HCT116 (cell line): Measurements from ENCODE around the gene DIO1. TPM values are rescaled to one million over a fixed set of nuclear protein-coding genes. Genes with fewer than 3 reads are reported as not detected.

Experiments
- ATAC-seq: fragments of 200-7000 bp; cut with Tn5 transposase; 2 replicates; pipeline ENCODE4 v1.9.1; 2020; ENCODE audit warnings: mild to moderate bottlenecking, moderate library complexity
- BruUV-seq: library from RNA; stranded (reverse); fragments of 400-500 nt; replicated peaks from 2 replicates; lab custom pipeline; 2021; lab: Mats Ljungman, UMichigan
- CTCF ChIA-PET: fragments of 300-600 bp; sonication (Branson Sonifier 250); formaldehyde crosslinking; loops from one replicate; lab custom pipeline; 2021; ENCODE audit warnings: antibody characterized with exemption; lab: Charles Lee
- POLR2A ChIA-PET: fragments of 300-600, 350-600 bp; sonication (Branson Sonifier 250); formaldehyde crosslinking; loops from one replicate; lab custom pipeline; 2021; ENCODE audit warnings: antibody characterized with exemption; lab: Charles Lee
- RAD21 ChIA-PET, 2 experiments: fragments of 300-600 bp; sonication (Branson Sonifier 250); formaldehyde crosslinking; loops; one replicate each; lab custom pipeline; 2023; ENCODE audit warnings: low total read pairs in 2 of 2; ENCODE audit not compliant: uncharacterized antibody in 2 of 2, unreplicated experiment in 2 of 2, low non-redundant PET in 1 of 2; lab: Charles Lee
- DNase-seq: peaks from one replicate; pipeline ENCODE4 v3.0.0-alpha.2; 2010; ENCODE audit warnings: low read depth, low spot score
- H2AFZ ChIP-seq: fragments of 200-600 bp; shearing (Covaris generic), sonication (generic); 2 replicates; pipeline ENCODE4 v1.6.1; 2017; ENCODE audit warnings: low read depth, mixed run types, mixed read lengths, antibody characterized with exemption, low read length; ENCODE audit not compliant: poor library complexity, severe bottlenecking
- H3K27ac ChIP-seq: 2 replicates; pipeline ENCODE4 v1.5.1; 2012; ENCODE audit warnings: low read depth, low read length
- H3K27me3 ChIP-seq: fragments of 200-600 bp; sonication (generic); 2 replicates; pipeline ENCODE4 v1.6.1; 2016; ENCODE audit warnings: mixed run types, low read length, mixed read lengths; ENCODE audit not compliant: insufficient read depth
- H3K36me3 ChIP-seq, 2 experiments: fragments of 200-500 bp in 1 of 2; fragments of 200-600 bp in 1 of 2; sonication (Bioruptor generic) in 1 of 2; sonication (generic) in 1 of 2; 2 replicates each; pipeline versions ENCODE4 v1.5.1 to v1.6.1; 2014 to 2016; ENCODE audit warnings: low read length in 2 of 2, inconsistent platforms in 1 of 2, mixed read lengths in 1 of 2, mixed run types in 1 of 2; ENCODE audit not compliant: insufficient read depth in 2 of 2, control insufficient read depth in 1 of 2
- H3K4me1 ChIP-seq, 2 experiments: fragments of 200-600 bp in 1 of 2; sonication (generic) in 1 of 2; 2 replicates each; pipeline versions ENCODE4 v1.5.1 to v1.6.1; 2012 to 2017; ENCODE audit warnings: low read length in 2 of 2, inconsistent platforms in 1 of 2, mild to moderate bottlenecking in 1 of 2, mixed read lengths in 1 of 2, mixed run types in 1 of 2, moderate library complexity in 1 of 2; ENCODE audit not compliant: insufficient read depth in 2 of 2, control insufficient read depth in 1 of 2
- H3K4me2 ChIP-seq: fragments of 200-600 bp; sonication (generic); 2 replicates; pipeline ENCODE4 v1.6.1; 2017; ENCODE audit warnings: mixed run types, low read length, mixed read lengths
- H3K4me3 ChIP-seq, 2 experiments: fragments of 200-600 bp in 1 of 2; sonication (generic) in 1 of 2; replicated peaks in 1 of 2; 2 replicates each; pipeline ENCODE4 v1.5.1; 2011 to 2016; ENCODE audit warnings: low read length in 2 of 2, control low read depth in 1 of 2, low read depth in 1 of 2, mild to moderate bottlenecking in 1 of 2, mixed read lengths in 1 of 2, mixed run types in 1 of 2
- H3K79me2 ChIP-seq: fragments of 200-600 bp; sonication (generic); 2 replicates; pipeline ENCODE4 v1.6.1; 2017; ENCODE audit warnings: mild to moderate bottlenecking, mixed run types, low read length, moderate library complexity, mixed read lengths; ENCODE audit not compliant: insufficient read depth
- H3K9ac ChIP-seq: fragments of 200-600 bp; sonication (generic); 2 replicates; pipeline ENCODE4 v1.6.1; 2016; ENCODE audit warnings: low read length, mixed read lengths
- H3K9me2 ChIP-seq: fragments of 200-600 bp; sonication (generic), shearing (Covaris generic); 2 replicates; pipeline ENCODE4 v1.6.1; 2017; ENCODE audit warnings: mixed run types, mild to moderate bottlenecking, moderate library complexity; ENCODE audit not compliant: insufficient read depth
- H3K9me3 ChIP-seq, 2 experiments: fragments of 200-500 bp in 1 of 2; fragments of 200-600 bp in 1 of 2; sonication (Bioruptor generic) in 1 of 2; sonication (generic) in 1 of 2; 2 replicates each; pipeline ENCODE4 v1.6.1; 2014 to 2017; ENCODE audit warnings: low read length in 2 of 2, mixed read lengths in 2 of 2, inconsistent platforms in 1 of 2, low read depth in 1 of 2, mild to moderate bottlenecking in 1 of 2, mixed run types in 1 of 2, moderate library complexity in 1 of 2; ENCODE audit not compliant: control insufficient read depth in 1 of 2, insufficient read depth in 1 of 2
- H4K20me1 ChIP-seq: fragments of 200-600 bp; sonication (generic), shearing (Covaris generic); 2 replicates; pipeline ENCODE4 v1.6.1; 2017; ENCODE audit warnings: mixed run types, mild to moderate bottlenecking, moderate library complexity; ENCODE audit not compliant: insufficient read depth
- ATF3 ChIP-seq: IDR thresholded peaks from 2 replicates; pipeline ENCODE4 v1.6.1; 2012
- CBX3 ChIP-seq: IDR thresholded peaks from 2 replicates; pipeline ENCODE4 v1.6.1; 2012; ENCODE audit warnings: low read depth
- CTCF ChIP-seq, 3 experiments: fragments of 200-600 bp in 1 of 3; sonication (generic) in 1 of 3; IDR thresholded peaks in 2 of 3; conservative IDR thresholded peaks in 1 of 3; 2 replicates each; pipeline ENCODE4 v1.5.1; 2012 to 2017; ENCODE audit warnings: low read depth in 2 of 3, low read length in 2 of 3, antibody characterized with exemption in 1 of 3, borderline replicate concordance in 1 of 3, control low read depth in 1 of 3, mild to moderate bottlenecking in 1 of 3, mixed read lengths in 1 of 3, mixed run types in 1 of 3, moderate library complexity in 1 of 3; ENCODE audit not compliant: insufficient read depth in 1 of 3
- ELF1 ChIP-seq: IDR thresholded peaks from 2 replicates; pipeline ENCODE4 v1.6.1; 2012; ENCODE audit warnings: low read depth, borderline replicate concordance
- EZH2 ChIP-seq: fragments of 200-600 bp; sonication (generic); IDR thresholded peaks from 2 replicates; pipeline ENCODE4 v1.6.1; 2017; ENCODE audit warnings: antibody characterized with exemption, mixed run types
- FOSL1 ChIP-seq: IDR thresholded peaks from 2 replicates; pipeline ENCODE4 v1.6.1; 2012; ENCODE audit warnings: low read depth
- JUND ChIP-seq: IDR thresholded peaks from 2 replicates; pipeline ENCODE4 v1.6.1; 2012
- POLR2A ChIP-seq: IDR thresholded peaks from 2 replicates; pipeline ENCODE4 v1.7.0; 2011; ENCODE audit warnings: borderline replicate concordance; ENCODE audit not compliant: insufficient read depth, insufficient read length; ENCODE audit errors: extremely low read depth
- POLR2AphosphoS5 ChIP-seq: IDR thresholded peaks from 2 replicates; pipeline ENCODE4 v1.6.1; 2011; ENCODE audit warnings: mild to moderate bottlenecking, low read depth, low read length, moderate library complexity
- RAD21 ChIP-seq: IDR thresholded peaks from 2 replicates; pipeline ENCODE4 v1.6.1; 2012; ENCODE audit warnings: low read depth, mild to moderate bottlenecking
- REST ChIP-seq: IDR thresholded peaks from 2 replicates; pipeline ENCODE4 v1.6.1; 2012; ENCODE audit warnings: low read depth
- SIN3A ChIP-seq: IDR thresholded peaks from 2 replicates; pipeline ENCODE4 v1.6.1; 2012; ENCODE audit warnings: low read depth
- SP1 ChIP-seq: IDR thresholded peaks from 2 replicates; pipeline ENCODE4 v1.6.1; 2012; ENCODE audit warnings: low read depth
- SRF ChIP-seq: IDR thresholded peaks from 2 replicates; pipeline ENCODE4 v1.6.1; 2012; ENCODE audit warnings: low read depth
- ZFX ChIP-seq: fragments of 450-650 bp; IDR thresholded peaks from 2 replicates; pipeline ENCODE4 v1.6.1; 2017
- intact Hi-C: fragments of 100-400 bp; cut with micrococcal nuclease; formaldehyde crosslinking; loops from 2 replicates; pipeline ENCODE4 v1.10.0; 2022
- total RNA-seq: library from RNA; stranded (reverse); gene quantifications from one replicate; pipeline ENCODE4 v1.2.1, GENCODE V29; 2021; ENCODE audit not compliant: unreplicated experiment

Gene DIO1
- total RNA-seq, 1 experiment from 2014 or later = not detected

GRCh38 chr1:53919675-53920066 lies 25.7 kb downstream of the DIO1 start:
- no peak overlapping the region for H3K9ac ChIP-seq
- no peaks in the 10 kb centered on the region for H3K9me3 ChIP-seq
- DNase-seq (no peak), ATAC-seq (no peak; the same call in 1 of the 2 replicates)
- POLR2A ChIA-PET = no interaction called here
- intact Hi-C loops = no loop called here
- no peak overlapping the region for H3K4me3 ChIP-seq
- no peaks in the 10 kb centered on the region for H3K27me3 ChIP-seq
- H4K20me1 ChIP-seq = no peaks in the 10 kb centered on the region
- RAD21 ChIA-PET = no interaction called here
- no peak overlapping the region; the same call in 1 of the 2 replicates for H3K4me2 ChIP-seq
- TF ChIP-seq REST = no peak
- no peak for TF ChIP-seq EZH2
- TF ChIP-seq RAD21 = no peak
- no peak for TF ChIP-seq POLR2AphosphoS5
- no peak for TF ChIP-seq JUND
- no peak for TF ChIP-seq ZFX
- TF ChIP-seq ATF3 = no peak
- no peak for TF ChIP-seq SP1
- TF ChIP-seq SIN3A = no peak
- TF ChIP-seq CTCF (IDR thresholded peaks at IDR 0.05 in 2 of 3, conservative IDR thresholded peaks at IDR 0.05 in 1 of 3; ENCODE audit: borderline replicate concordance in 1 of 3, insufficient read depth in 1 of 3, low read depth in 2 of 3, low read length in 2 of 3) = no peak
- no peak for TF ChIP-seq SRF
- TF ChIP-seq ELF1 = no peak
- TF ChIP-seq FOSL1 = no peak
- TF ChIP-seq POLR2A = no peak
- no peak for TF ChIP-seq CBX3
- H3K36me3 ChIP-seq = peaks cover 6 to 16% of the 10 kb centered on the region in 2 experiments
- H3K79me2 ChIP-seq = no peaks in the 10 kb centered on the region
- H3K4me1 ChIP-seq = peaks cover 0 to 5% of the 10 kb centered on the region in 2 experiments; a peak in 1 of 4 replicates
- H2AFZ ChIP-seq = no peak overlapping the region
- BruUV-seq = no TSS peak
- H3K9me2 ChIP-seq = no peaks in the 10 kb centered on the region
- CTCF ChIA-PET = no interaction called here
- no peak overlapping the region for H3K27ac ChIP-seq
